Measurements from ENCODE around the gene GAA. TPM values are rescaled to one million over a fixed set of nuclear protein-coding genes. Genes with fewer than 3 reads are reported as not detected.
A peak's percentile ranks its signal among the peaks of the same experiment; 100 is the strongest.

GAA gene
- total RNA-seq, 1 experiment from 2014 or later: 30.3 TPM

- Histone ChIP-seq H2BK5ac (ENCODE audit: insufficient read length, low read length) (no peak overlapping the region), H2AK5ac (ENCODE audit: insufficient read length, low read length) (no peak overlapping the region), H2BK12ac (ENCODE audit: insufficient read length, low read depth, low read length) (no peak overlapping the region), H3K4me1 (ENCODE audit: insufficient read depth, low read length) (no peaks in the 10 kb centered on the region), H2AFZ (ENCODE audit: low read length) (no peak overlapping the region), H4K20me1 (ENCODE audit: control insufficient read depth, insufficient read depth, insufficient read length) (no peaks in the 10 kb centered on the region), H4K5ac (ENCODE audit: insufficient read length, low read depth, low read length) (no peak overlapping the region), H3K14ac (ENCODE audit: insufficient read depth, low read length) (no peak overlapping the region), H3K56ac (ENCODE audit: insufficient read length, low read depth, low read length) (no peak overlapping the region), H2BK15ac (ENCODE audit: low read depth, low read length) (no peak overlapping the region), H3K4me2 (ENCODE audit: insufficient read depth, insufficient read length, low read length) (no peak overlapping the region), H4K91ac (ENCODE audit: insufficient read length, low read depth, low read length) (no peak overlapping the region), H3K4ac (ENCODE audit: low read depth, low read length) (no peak overlapping the region), H3K79me2 (ENCODE audit: insufficient read depth, low read length) (no peaks in the 10 kb centered on the region), H3K23me2 (ENCODE audit: insufficient read length, low read depth, low read length, poor library complexity, severe bottlenecking) (no peaks in the 10 kb centered on the region), H4K8ac (replicated peaks; ENCODE audit: insufficient read length, low read depth, low read length) (no peak overlapping the region), H3K79me1 (ENCODE audit: insufficient read depth, low read depth, low read length, poor library complexity, severe bottlenecking) (no peaks in the 10 kb centered on the region), H3K23ac (ENCODE audit: insufficient read length, low read depth, low read length) (no peak overlapping the region), H2BK120ac (ENCODE audit: low read depth, low read length, poor library complexity, severe bottlenecking) (no peak overlapping the region), H3K18ac (ENCODE audit: insufficient read length, low read depth, low read length) (no peak overlapping the region), H3T11ph (ENCODE audit: low read length) (no peak overlapping the region), H3K9me3 (ENCODE audit: control insufficient read depth, low read depth, low read length) (no peaks in the 10 kb centered on the region), H3K9ac (ENCODE audit: extremely low read depth, insufficient read length, low read length) (no peak overlapping the region), H3K27me3 (ENCODE audit: insufficient read depth, low read length) (no peaks in the 10 kb centered on the region), H2BK20ac (ENCODE audit: low read depth, low read length, poor library complexity, severe bottlenecking) (no peak overlapping the region), H3K27ac (ENCODE audit: insufficient read length, low read depth, low read length) (no peak overlapping the region)
- no peak overlapping the region for H3K4me3 Mint-ChIP-seq
- H3K36me3 Mint-ChIP-seq (ENCODE audit: insufficient read depth in 1 of 3, low read depth in 3 of 3): peaks cover 2 to 10% (median 7%) of the 10 kb centered on the region in 3 experiments; a peak in 6 of 7 replicates
- no peak; the same call in 2 of the 3 replicates for TF ChIP-seq CTCF (conservative IDR thresholded peaks at IDR 0.05)
- H3K27me3 Mint-ChIP-seq (ENCODE audit: low read depth): no peaks in the 10 kb centered on the region
- no CpG with 5 or more reads among the region's 9 CpGs for WGBS (ENCODE audit: extremely low coverage, insufficient read length, low lambda C conversion rate)
- no peaks in the 10 kb centered on the region for H3K9me3 Mint-ChIP-seq
- peak overlapping the region in 1 of 3 experiments; percentile 66; a peak in 1 of 7 replicates for H3K27ac Mint-ChIP-seq
- peaks cover 8 to 15% of the 10 kb centered on the region in 2 experiments for H3K4me1 Mint-ChIP-seq
- DNase-seq: no peak
Measured at GRCh38 chr17:80055597-80055996, 45.8 kb upstream of the GAA start.

Measured in H9 (cell line).